NB4 (cell line): ENCODE results near the gene ENPP3.

Source experiments
- CTCF ChIP-seq: IDR thresholded peaks from one replicate; pipeline ENCODE4 v1.5.1; 2012; ENCODE audit warnings: low read depth, low read length
- MAX ChIP-seq: IDR thresholded peaks from 2 replicates; pipeline ENCODE4 v1.6.1; 2011; ENCODE audit warnings: low read depth, low read length
- POLR2A ChIP-seq: IDR thresholded peaks from 2 replicates; pipeline ENCODE4 v1.6.1; 2011; ENCODE audit warnings: mild to moderate bottlenecking; ENCODE audit not compliant: insufficient read length; ENCODE audit errors: extremely low read depth

- TF ChIP-seq POLR2A (no peak), CTCF (no peak), MAX (no peak)
Observed at GRCh38 chr6:131769385-131770141, 132.5 kb downstream of the ENPP3 start.
